H1 (cell line): ENCODE data around the gene SMIM24. TPM values are rescaled to one million over a fixed set of nuclear protein-coding genes. Genes with fewer than 3 reads are reported as not detected.

Source experiments
- CTCF ChIA-PET: fragments of 300-600 bp; sonication (Branson Sonifier 250); formaldehyde crosslinking; loops from one replicate; lab custom pipeline; 2021; ENCODE audit not compliant: partially characterized antibody; lab: Charles Lee
- POLR2A ChIA-PET: fragments of 300-600 bp; sonication (Branson Sonifier 250); formaldehyde crosslinking; loops from one replicate; lab custom pipeline; 2021; ENCODE audit warnings: inconsistent platforms; ENCODE audit not compliant: partially characterized antibody; lab: Charles Lee
- DNase-seq, 2 experiments: peaks; one replicate each; pipeline versions ENCODE4 v3.0.0 to v3.0.0-alpha.2; 2010 to 2022; ENCODE audit warnings: low spot score in 2 of 2, low read depth in 1 of 2, mixed read lengths in 1 of 2
- FAIRE-seq: peaks from 2 replicates; lab custom pipeline; 2011; peaks lifted over from hg19 to GRCh38; lab: Jason Lieb, UNC
- H2AFZ ChIP-seq: 2 replicates; pipeline ENCODE4 v1.8.1; 2012; ENCODE audit warnings: low read length, inconsistent platforms
- H2AK5ac ChIP-seq: 2 replicates; pipeline ENCODE4 v1.6.1; 2013; ENCODE audit warnings: low read depth, low read length
- H2BK120ac ChIP-seq: replicated peaks from 2 replicates; pipeline ENCODE3; 2013; ENCODE audit warnings: low read depth, low read length, inconsistent platforms
- H2BK12ac ChIP-seq: 2 replicates; pipeline ENCODE4 v1.6.1; 2013; ENCODE audit warnings: low read depth, low read length
- H2BK15ac ChIP-seq: 2 replicates; pipeline ENCODE4 v1.6.1; 2013; ENCODE audit warnings: low read length
- H2BK20ac ChIP-seq: 2 replicates; pipeline ENCODE4 v1.6.1; 2013; ENCODE audit warnings: low read length
- H2BK5ac ChIP-seq: 2 replicates; pipeline ENCODE4 v1.6.1; 2013; ENCODE audit warnings: low read depth, low read length
- H3K14ac ChIP-seq: 2 replicates; pipeline ENCODE4 v1.6.1; 2013; ENCODE audit warnings: inconsistent platforms; ENCODE audit not compliant: insufficient read length
- H3K18ac ChIP-seq: 2 replicates; pipeline ENCODE4 v1.6.1; 2013; ENCODE audit warnings: low read length; ENCODE audit errors: extremely low read depth
- H3K23ac ChIP-seq: 2 replicates; pipeline ENCODE4 v1.6.1; 2013; ENCODE audit warnings: inconsistent platforms; ENCODE audit not compliant: insufficient read length
- H3K23me2 ChIP-seq: 2 replicates; pipeline ENCODE4 v1.6.1; 2013; ENCODE audit warnings: low read depth, low read length
- H3K27ac ChIP-seq: 2 replicates; pipeline ENCODE4 v1.6.1; 2011; ENCODE audit warnings: low read depth, low read length, inconsistent platforms
- H3K27me3 ChIP-seq, 4 experiments: replicated peaks in 1 of 4; 1 replicate in 1 of 4; 2 replicates in 3 of 4; pipeline versions ENCODE4 v1.6.1 to v1.8.1; 2011 to 2013; ENCODE audit warnings: low read length in 3 of 4, mild to moderate bottlenecking in 3 of 4, inconsistent platforms in 2 of 4, mixed read lengths in 2 of 4, moderate library complexity in 1 of 4; ENCODE audit not compliant: control insufficient read depth in 3 of 4, insufficient read depth in 3 of 4; ENCODE audit errors: extremely low read depth in 1 of 4
- H3K36me3 ChIP-seq, 4 experiments: 2 replicates each; pipeline versions ENCODE4 v1.6.1 to v1.8.1; 2011 to 2013; ENCODE audit warnings: mild to moderate bottlenecking in 4 of 4, low read length in 3 of 4, moderate library complexity in 2 of 4, control low read depth in 1 of 4, inconsistent platforms in 1 of 4; ENCODE audit not compliant: insufficient read depth in 4 of 4, control insufficient read depth in 2 of 4
- H3K4ac ChIP-seq: replicated peaks from 2 replicates; pipeline ENCODE3; 2013; ENCODE audit warnings: low read length, low read depth, mixed read lengths, inconsistent platforms; ENCODE audit not compliant: insufficient read length
- H3K4me1 ChIP-seq, 4 experiments: replicated peaks in 1 of 4; 1 replicate in 1 of 4; 2 replicates in 3 of 4; pipeline versions ENCODE4 v1.6.1 to v1.8.1; 2011 to 2013; ENCODE audit warnings: low read length in 3 of 4, inconsistent platforms in 2 of 4, mixed read lengths in 1 of 4; ENCODE audit not compliant: insufficient read depth in 4 of 4, control insufficient read depth in 3 of 4
- H3K4me2 ChIP-seq, 2 experiments: 2 replicates each; pipeline versions ENCODE4 v1.6.1 to v1.8.1; 2011 to 2013; ENCODE audit warnings: low read depth in 2 of 2, low read length in 2 of 2, control low read depth in 1 of 2, inconsistent platforms in 1 of 2, mild to moderate bottlenecking in 1 of 2; ENCODE audit not compliant: insufficient read depth in 1 of 2
- H3K4me3 ChIP-seq, 4 experiments: fragments of 200-600, 300-600 bp in 1 of 4; sonication (generic), shearing (Covaris generic), sonication (Bioruptor Twin) in 1 of 4; 2 replicates each; pipeline versions ENCODE4 v1.5.1 to v1.8.1; 2011 to 2016; ENCODE audit warnings: low read length in 4 of 4, low read depth in 3 of 4, control low read depth in 2 of 4, inconsistent platforms in 2 of 4, mild to moderate bottlenecking in 2 of 4, mixed read lengths in 1 of 4, moderate library complexity in 1 of 4; ENCODE audit not compliant: insufficient read depth in 2 of 4; ENCODE audit errors: extremely low read depth in 1 of 4
- H3K56ac ChIP-seq: replicated peaks from 2 replicates; pipeline ENCODE3; 2013; ENCODE audit warnings: low read depth, mild to moderate bottlenecking, mixed read lengths, low read length, inconsistent platforms; ENCODE audit not compliant: insufficient read length
- H3K79me1 ChIP-seq: 2 replicates; pipeline ENCODE4 v1.6.1; 2013; ENCODE audit warnings: low read depth, low read length, control low read depth
- H3K79me2 ChIP-seq, 2 experiments: 2 replicates each; pipeline versions ENCODE4 v1.6.1 to v1.8.1; 2012 to 2013; ENCODE audit warnings: low read length in 2 of 2, mild to moderate bottlenecking in 2 of 2, inconsistent platforms in 1 of 2; ENCODE audit not compliant: insufficient read depth in 2 of 2, control insufficient read depth in 1 of 2
- H3K9ac ChIP-seq, 4 experiments: replicated peaks in 1 of 4; 1 replicate in 1 of 4; 2 replicates in 3 of 4; pipeline versions ENCODE4 v1.6.1 to v1.8.1; 2011 to 2013; ENCODE audit warnings: low read depth in 3 of 4, low read length in 3 of 4, control low read depth in 2 of 4, mild to moderate bottlenecking in 2 of 4, moderate library complexity in 2 of 4, inconsistent platforms in 1 of 4; ENCODE audit errors: extremely low read depth in 1 of 4
- H3K9me3 ChIP-seq, 2 experiments: 2 replicates each; pipeline versions ENCODE4 v1.6.1 to v1.8.1; 2012 to 2013; ENCODE audit warnings: mild to moderate bottlenecking in 2 of 2, moderate library complexity in 2 of 2, control low read depth in 1 of 2, inconsistent platforms in 1 of 2, low read depth in 1 of 2, low read length in 1 of 2, mixed read lengths in 1 of 2; ENCODE audit not compliant: insufficient read depth in 2 of 2
- H4K20me1 ChIP-seq, 2 experiments: replicated peaks in 1 of 2; 2 replicates each; pipeline versions ENCODE3 to v1.8.1; 2011 to 2013; ENCODE audit warnings: inconsistent platforms in 2 of 2, low read length in 2 of 2, mild to moderate bottlenecking in 1 of 2; ENCODE audit not compliant: insufficient read depth in 2 of 2, control insufficient read depth in 1 of 2
- H4K5ac ChIP-seq: 2 replicates; pipeline ENCODE4 v1.6.1; 2013; ENCODE audit warnings: low read length, low read depth, mixed read lengths, inconsistent platforms; ENCODE audit not compliant: insufficient read length
- H4K8ac ChIP-seq: 2 replicates; pipeline ENCODE4 v1.8.0; 2013; ENCODE audit warnings: mild to moderate bottlenecking, moderate library complexity, low read length, inconsistent platforms; ENCODE audit not compliant: insufficient read depth; ENCODE audit errors: extremely low read depth
- H4K91ac ChIP-seq: replicated peaks from 2 replicates; pipeline ENCODE3; 2013; ENCODE audit warnings: low read length, mixed read lengths, inconsistent platforms; ENCODE audit not compliant: insufficient read length
- ASH2L ChIP-seq: fragments of 200-600, 300-600 bp; sonication (generic); IDR thresholded peaks from one replicate; pipeline ENCODE4 v1.7.1; 2017; ENCODE audit warnings: low read length
- BACH1 ChIP-seq: IDR thresholded peaks from 2 replicates; pipeline ENCODE4 v1.6.1; 2012; ENCODE audit warnings: low read length, improper control_type of control experiment
- BCL11A ChIP-seq, 2 experiments: IDR thresholded peaks; one replicate each; pipeline ENCODE4 v1.6.1; 2011; ENCODE audit warnings: low read depth in 2 of 2, low read length in 2 of 2, mild to moderate bottlenecking in 2 of 2
- EP300 ChIP-seq, 2 experiments: IDR thresholded peaks; 1 replicate in 1 of 2; 2 replicates in 1 of 2; pipeline ENCODE4 v1.6.1; 2011 to 2012; ENCODE audit warnings: low read depth in 2 of 2, low read length in 2 of 2, mild to moderate bottlenecking in 2 of 2, borderline replicate concordance in 1 of 2, inconsistent platforms in 1 of 2, moderate library complexity in 1 of 2
- KDM5A ChIP-seq: fragments of 200-600 bp; IDR thresholded peaks from 2 replicates; pipeline ENCODE4 v1.7.1; 2012; ENCODE audit warnings: mild to moderate bottlenecking, low read length, inconsistent platforms, mixed read lengths
- POLR2A ChIP-seq, 2 experiments: IDR thresholded peaks; 1 replicate in 1 of 2; 2 replicates in 1 of 2; pipeline ENCODE4 v1.6.1; 2011; ENCODE audit warnings: low read depth in 2 of 2, low read length in 2 of 2, mild to moderate bottlenecking in 2 of 2; ENCODE audit errors: control extremely low read depth in 1 of 2
- TAF1 ChIP-seq: IDR thresholded peaks from 2 replicates; pipeline ENCODE4 v1.6.1; 2011; ENCODE audit warnings: mild to moderate bottlenecking, low read depth, low read length
- WGBS, 2 experiments: shearing (Covaris generic) in 1 of 2; methylation state at CpG; one replicate each; pipeline versions ENCODE4 v1.1.6 to v1.1.7; 2013 to 2015; ENCODE audit warnings: low lambda C conversion rate in 2 of 2, mixed read lengths in 2 of 2, inconsistent platforms in 1 of 2, low coverage in 1 of 2, missing lambda C conversion rate in 1 of 2; ENCODE audit not compliant: insufficient replicate concordance in 2 of 2, insufficient coverage in 1 of 2, insufficient read length in 1 of 2; ENCODE audit errors: extremely low coverage in 1 of 2, missing lambda C conversion rate in 1 of 2; 5-methylcytosine and 5-hydroxymethylcytosine counted together
- polyA plus RNA-seq, 7 experiments: library from polyadenylated mRNA; depleted of rRNA in 3 of 7; stranded (reverse) in 5 of 7; unstranded in 2 of 7; fragments of >200 nt in 5 of 7; fragments of 200-250 nt in 2 of 7; gene quantifications; 1 replicate in 5 of 7; 2 replicates in 1 of 7; 4 replicates in 1 of 7; pipeline versions ENCODE4 v1.2.1 to v1.2.3, GENCODE V29; 2011 to 2013; ENCODE audit warnings: missing spikeins in 2 of 7, mixed read lengths in 2 of 7
- total RNA-seq: library from RNA; stranded (reverse); fragmentation: NEBNext Ultra II Directional; extraction: Animal tissue kit (Norgen Biotek cat#: 25700); gene quantifications from 2 replicates; pipeline ENCODE4 v1.2.1, GENCODE V29; 2021
- TF ChIP-seq, protein P1 (sequence below): IDR thresholded peaks from 2 replicates; pipeline ENCODE4 v1.6.1; 2012; ENCODE audit warnings: low read length, inconsistent platforms

Gene SMIM24
- total and polyA plus RNA-seq, 2 of the 8 experiments (the other 6 are each of a cell fraction or from before 2014, with no cell fraction given): 3.8 to 4.5 TPM

DNA sequence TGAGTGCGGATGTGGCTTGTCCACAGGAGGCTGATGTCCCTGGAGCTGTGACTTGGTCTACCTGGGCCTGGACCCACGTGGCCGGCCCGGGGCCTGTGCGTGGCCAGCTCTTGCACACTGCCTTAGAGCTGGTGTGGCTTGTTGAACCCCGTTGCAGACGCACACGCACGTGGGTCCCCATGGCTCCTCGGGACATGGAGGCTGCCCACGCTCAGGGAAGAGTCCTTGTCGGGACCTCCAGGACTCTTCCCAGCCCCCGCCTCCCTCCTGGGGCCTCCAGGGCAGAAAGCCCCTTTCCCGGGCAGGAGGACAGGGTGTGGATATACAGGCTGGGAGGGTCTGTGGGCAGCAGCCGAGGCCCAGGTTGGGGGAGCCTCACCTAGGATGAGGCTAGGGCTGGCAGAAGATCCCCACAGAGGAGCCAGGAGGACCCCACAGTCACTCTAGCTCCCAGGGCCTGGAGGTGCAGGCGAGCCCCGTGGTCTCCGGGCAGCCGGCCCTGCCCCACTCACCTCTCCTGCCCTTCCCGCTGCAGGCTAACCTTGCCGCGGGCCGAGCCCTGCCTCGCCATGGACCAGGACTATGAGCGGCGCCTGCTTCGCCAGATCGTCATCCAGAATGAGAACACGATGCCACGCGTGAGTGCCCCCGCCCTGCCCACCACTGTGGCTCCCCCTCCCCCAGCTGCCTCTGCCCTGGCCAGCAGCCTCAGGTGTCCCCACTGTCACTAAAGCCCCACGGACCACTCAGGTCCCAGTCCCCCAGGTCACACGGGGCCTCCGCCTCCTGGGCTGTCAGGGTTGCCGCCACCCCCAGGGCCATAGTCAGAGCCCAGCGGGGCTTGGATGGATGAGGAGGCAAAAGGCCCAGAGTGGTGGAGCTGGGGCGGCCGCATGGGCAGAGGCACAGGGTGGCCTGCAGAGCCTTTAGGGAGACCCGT lies 42.4 kb upstream of the SMIM24 start:
- TF ChIP-seq KDM5A: no peak
- TF ChIP-seq, protein P1, sequence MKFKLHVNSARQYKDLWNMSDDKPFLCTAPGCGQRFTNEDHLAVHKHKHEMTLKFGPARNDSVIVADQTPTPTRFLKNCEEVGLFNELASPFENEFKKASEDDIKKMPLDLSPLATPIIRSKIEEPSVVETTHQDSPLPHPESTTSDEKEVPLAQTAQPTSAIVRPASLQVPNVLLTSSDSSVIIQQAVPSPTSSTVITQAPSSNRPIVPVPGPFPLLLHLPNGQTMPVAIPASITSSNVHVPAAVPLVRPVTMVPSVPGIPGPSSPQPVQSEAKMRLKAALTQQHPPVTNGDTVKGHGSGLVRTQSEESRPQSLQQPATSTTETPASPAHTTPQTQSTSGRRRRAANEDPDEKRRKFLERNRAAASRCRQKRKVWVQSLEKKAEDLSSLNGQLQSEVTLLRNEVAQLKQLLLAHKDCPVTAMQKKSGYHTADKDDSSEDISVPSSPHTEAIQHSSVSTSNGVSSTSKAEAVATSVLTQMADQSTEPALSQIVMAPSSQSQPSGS: no peak
- TF ChIP-seq ASH2L: no peak
- no peak for TF ChIP-seq POLR2A (IDR thresholded peaks at IDR 0.05; ENCODE audit: control extremely low read depth in 1 of 2, low read depth in 2 of 2, low read length in 2 of 2)
- TF ChIP-seq EP300 (IDR thresholded peaks at IDR 0.05; ENCODE audit: borderline replicate concordance in 1 of 2, low read depth in 2 of 2, low read length in 2 of 2): no peak
- no peak for TF ChIP-seq BACH1
- no peak for TF ChIP-seq TAF1
- no peak for TF ChIP-seq BCL11A (IDR thresholded peaks at IDR 0.05; ENCODE audit: low read depth in 2 of 2, low read length in 2 of 2)
- TF ChIP-seq, all 59 proteins: peak for 0
- Histone ChIP-seq H2AK5ac (no peak overlapping the region), H3K79me2 (peaks cover 0 to 31% of the 10 kb centered on the region in 2 experiments; a peak in 3 of 4 replicates), H3K4ac (no peak overlapping the region), H3K23ac (no peak overlapping the region), H4K8ac (no peak overlapping the region; the same call in 1 of the 2 replicates), H3K23me2 (no peaks in the 10 kb centered on the region), H2AFZ (no peak overlapping the region), H3K4me1 (peaks cover 0 to 25% (median 17%) of the 10 kb centered on the region in 4 experiments; a peak in 6 of 7 replicates), H3K18ac (no peak overlapping the region), H2BK15ac (no peak overlapping the region), H3K4me3 (no peak overlapping the region), H3K4me2 (no peak overlapping the region), H3K79me1 (no peaks in the 10 kb centered on the region; the same call in 1 of the 2 replicates), H3K14ac (no peak overlapping the region), H3K36me3 (peaks cover 0 to 10% (median 2%) of the 10 kb centered on the region in 4 experiments; a peak in 4 of 8 replicates), H4K20me1 (peaks cover 0 to 13% of the 10 kb centered on the region in 2 experiments), H2BK12ac (no peak overlapping the region), H2BK120ac (no peak overlapping the region), H2BK20ac (no peak overlapping the region), H3K9ac (no peak overlapping the region), H3K9me3 (no peaks in the 10 kb centered on the region), H2BK5ac (no peak overlapping the region; the same call in 1 of the 2 replicates), H3K27ac (no peak overlapping the region), H3K27me3 (no peaks in the 10 kb centered on the region), H3K56ac (no peak overlapping the region), H4K5ac (no peak overlapping the region), H4K91ac (no peak overlapping the region)
- DNase-seq (no peak), FAIRE-seq (no peak)
- POLR2A ChIA-PET: interaction anchor here (1.0 kb wide), 1 partner anchor 9 kb away, joined by 4 read pairs; no protein-coding TSS in a partner anchor
- CTCF ChIA-PET: interaction anchor here (0.5 to 4.7 kb wide), 7 partner anchors 9 to 174 kb away, joined by 3 to 15 read pairs (median 5); partner anchors contain the start of gene TEKTIP1
- 94% methylated on average over 35 of the region's 40 CpGs; no CpG with 5 or more reads in 1 of the 2 experiments for WGBS, 2 experiments
